ENCODE data around the gene GOLIM4. TPM values are rescaled to one million over a fixed set of nuclear protein-coding genes. Genes with fewer than 3 reads are reported as not detected.
"Not testable (repeated sequence)": the region's sequence is repeated elsewhere in the genome, so short reads cannot be mapped to it uniquely, and the experiment has no call there.

GOLIM4 gene
- total RNA-seq: 54.0 TPM
- long read RNA-seq, full-length matches to known transcripts: 35 of 81 reads
- long read RNA-seq, partial matches to known transcripts: 21 of 81 reads
- long read RNA-seq, other reads (novel, unspliced or antisense): 25 of 81 reads

GRCh38 chr3:168095611-168096209, at the start of gene GOLIM4:
Gene GOLIM4, minus strand, starts transcription at chr3:168095924. Its CDS starts 639 bp downstream, at chr3:168095285.
- H3K27ac ChIP-seq: peak within 1 kb of the TSS; percentile 94
- peak within 1 kb of the TSS; percentile 69 for H3K4me3 ChIP-seq
- H3K36me3 ChIP-seq: no peaks in the 10 kb centered on the region
- H3K27me3 ChIP-seq (ENCODE audit: low read depth): no peaks in the 10 kb centered on the region
- TF ChIP-seq CTCF (IDR thresholded peaks at IDR 0.05): peak; percentile 34
- peak; percentile 97 for DNase-seq
- peak; percentile 98 for ATAC-seq
- H3K9me3 ChIP-seq: no peaks in the 10 kb centered on the region
- peaks cover 40% of the 10 kb centered on the region for H3K4me1 ChIP-seq
- intact Hi-C loops (cut with DNase I): no loop called here

GRCh38 chr3:168141405-168141998, 45.8 kb upstream of the GOLIM4 start:
- Histone ChIP-seq H3K27ac (no peak overlapping the region), H3K36me3 (no peaks in the 10 kb centered on the region), H3K9me3 (no peaks in the 10 kb centered on the region), H3K4me3 (no peak overlapping the region), H3K4me1 (no peaks in the 10 kb centered on the region), H3K27me3 (ENCODE audit: low read depth) (no peaks in the 10 kb centered on the region)
- TF ChIP-seq CTCF (IDR thresholded peaks at IDR 0.05): no peak
- ATAC-seq (no peak), DNase-seq (no peak)
- intact Hi-C loops (cut with DNase I): no loop called here

- Histone ChIP-seq H3K4me1 (no peaks in the 10 kb centered on the region), H3K4me3 (no peak overlapping the region), H3K36me3 (no peaks in the 10 kb centered on the region), H3K27me3 (ENCODE audit: low read depth) (no peaks in the 10 kb centered on the region), H3K9me3 (no peaks in the 10 kb centered on the region), H3K27ac (no peak overlapping the region)
- ATAC-seq: no peak
- intact Hi-C loops (cut with DNase I): no loop called here
- no peak for DNase-seq
- no peak for TF ChIP-seq CTCF (IDR thresholded peaks at IDR 0.05)
Observed at GRCh38 chr3:168139947-168140346, 44.2 kb upstream of the GOLIM4 start.

GRCh38 chr3:168138421-168138820, 42.7 kb upstream of the GOLIM4 start:
- ATAC-seq (no peak), DNase-seq (no peak)
- no peaks in the 10 kb centered on the region for H3K36me3 ChIP-seq
- no peaks in the 10 kb centered on the region for H3K27me3 ChIP-seq (ENCODE audit: low read depth)
- H3K4me3 ChIP-seq: no peak overlapping the region
- no peaks in the 10 kb centered on the region for H3K4me1 ChIP-seq
- H3K27ac ChIP-seq: no peak overlapping the region
- no peak for TF ChIP-seq CTCF (IDR thresholded peaks at IDR 0.05)
- no peaks in the 10 kb centered on the region for H3K9me3 ChIP-seq
- intact Hi-C loops (cut with DNase I): no loop called here

GRCh38 chr3:168134931-168135330, 39.2 kb upstream of the GOLIM4 start:
- Histone ChIP-seq H3K36me3 (no peaks in the 10 kb centered on the region), H3K4me1 (no peaks in the 10 kb centered on the region), H3K27ac (no peak overlapping the region), H3K4me3 (no peak overlapping the region), H3K27me3 (ENCODE audit: low read depth) (no peaks in the 10 kb centered on the region), H3K9me3 (no peaks in the 10 kb centered on the region)
- DNase-seq: no peak
- no peak for TF ChIP-seq CTCF (IDR thresholded peaks at IDR 0.05)
- intact Hi-C loops (cut with DNase I): no loop called here
- no peak for ATAC-seq

GRCh38 chr3:168130250-168130649, 34.5 kb upstream of the GOLIM4 start:
- H3K27ac ChIP-seq; H3K9me3 ChIP-seq; ATAC-seq; H3K27me3 ChIP-seq (ENCODE audit: low read depth); H3K4me1 ChIP-seq; intact Hi-C loops (cut with DNase I); H3K4me3 ChIP-seq; DNase-seq; H3K36me3 ChIP-seq: not testable (repeated sequence)

- DNase-seq; H3K4me3 ChIP-seq; H3K27me3 ChIP-seq (ENCODE audit: low read depth); H3K36me3 ChIP-seq; ATAC-seq; H3K4me1 ChIP-seq; intact Hi-C loops (cut with DNase I); H3K27ac ChIP-seq; H3K9me3 ChIP-seq: not testable (repeated sequence)
Observed at GRCh38 chr3:168128463-168128862, 32.7 kb upstream of the GOLIM4 start.

Data from lower lobe of right lung (tissue), 2 donors.